Measurements from ENCODE around the gene ENTPD6.

GRCh38 chr20:25215521-25215920 lies 20.0 kb downstream of the ENTPD6 start:
- TF ChIP-seq POLR2A (IDR thresholded peaks at IDR 0.05): no peak
- TF ChIP-seq CTCF (IDR thresholded peaks at IDR 0.05): no peak

Measured in right lobe of liver (tissue), 4 donors.